ENCODE data around the gene SEC14L2.

DNA sequence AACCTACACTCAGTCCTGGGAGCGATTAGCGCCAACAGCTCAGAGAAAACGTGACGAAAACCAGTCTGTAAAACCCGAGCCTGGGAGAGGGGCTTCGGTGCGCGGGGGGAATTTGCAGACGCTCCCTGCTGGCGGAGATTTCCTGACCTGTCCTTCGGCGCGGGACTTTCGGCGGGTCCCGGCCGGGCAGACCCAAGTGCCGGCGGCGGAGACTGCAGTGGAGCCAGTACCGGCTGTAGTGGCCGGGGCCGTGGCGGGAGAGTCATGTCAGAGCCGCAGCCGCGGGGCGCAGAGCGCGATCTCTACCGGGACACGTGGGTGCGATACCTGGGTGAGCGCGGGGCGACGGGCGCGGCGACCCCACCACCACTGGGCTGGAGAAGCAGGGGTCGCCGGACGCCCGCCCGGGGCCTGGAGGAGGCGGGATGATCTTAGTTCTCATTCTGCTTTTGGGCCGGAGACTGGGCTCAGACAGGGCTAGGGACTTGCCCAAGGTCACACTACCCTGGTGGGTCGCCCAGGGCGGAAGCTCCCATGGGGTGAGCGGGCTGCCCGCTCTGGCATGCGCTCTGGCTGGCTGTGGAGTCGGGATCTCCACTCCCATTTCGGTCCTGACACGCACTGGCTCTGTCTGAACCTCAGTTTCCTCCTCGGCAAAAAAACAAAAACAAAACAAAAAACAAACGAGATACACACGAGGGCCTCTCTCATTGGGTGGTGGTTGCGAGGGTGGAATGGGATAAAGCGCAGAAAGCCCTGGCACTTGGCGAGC, 29.0 kb downstream of the SEC14L2 start, which contains the start of gene MTFP1:
- TF ChIP-seq, protein P1, sequence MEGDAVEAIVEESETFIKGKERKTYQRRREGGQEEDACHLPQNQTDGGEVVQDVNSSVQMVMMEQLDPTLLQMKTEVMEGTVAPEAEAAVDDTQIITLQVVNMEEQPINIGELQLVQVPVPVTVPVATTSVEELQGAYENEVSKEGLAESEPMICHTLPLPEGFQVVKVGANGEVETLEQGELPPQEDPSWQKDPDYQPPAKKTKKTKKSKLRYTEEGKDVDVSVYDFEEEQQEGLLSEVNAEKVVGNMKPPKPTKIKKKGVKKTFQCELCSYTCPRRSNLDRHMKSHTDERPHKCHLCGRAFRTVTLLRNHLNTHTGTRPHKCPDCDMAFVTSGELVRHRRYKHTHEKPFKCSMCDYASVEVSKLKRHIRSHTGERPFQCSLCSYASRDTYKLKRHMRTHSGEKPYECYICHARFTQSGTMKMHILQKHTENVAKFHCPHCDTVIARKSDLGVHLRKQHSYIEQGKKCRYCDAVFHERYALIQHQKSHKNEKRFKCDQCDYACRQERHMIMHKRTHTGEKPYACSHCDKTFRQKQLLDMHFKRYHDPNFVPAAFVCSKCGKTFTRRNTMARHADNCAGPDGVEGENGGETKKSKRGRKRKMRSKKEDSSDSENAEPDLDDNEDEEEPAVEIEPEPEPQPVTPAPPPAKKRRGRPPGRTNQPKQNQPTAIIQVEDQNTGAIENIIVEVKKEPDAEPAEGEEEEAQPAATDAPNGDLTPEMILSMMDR (IDR thresholded peaks at IDR 0.05; ENCODE audit: low read length) = no peak
- TF ChIP-seq EZH2 (IDR thresholded peaks at IDR 0.05; ENCODE audit: borderline replicate concordance, low read length) = no peak
